GM19240 (cell line): Measurements from ENCODE around the gene CLBA1.
"Not testable (repeated sequence)": the region's sequence is repeated elsewhere in the genome, so short reads cannot be mapped to it uniquely, and the experiment has no call there.

Source experiments
- DNase-seq: peaks from one replicate; pipeline ENCODE4 v3.0.0; 2011; ENCODE audit warnings: low spot score; ENCODE audit not compliant: insufficient read length

CLBA1 gene

GRCh38 chr14:104985675-104986486 is at the start of gene CLBA1:
Gene CLBA1, plus strand, starts transcription at chr14:104985788. Its CDS starts 644 bp downstream, at chr14:104986432.
- DNase-seq: peak; percentile 100

DNA sequence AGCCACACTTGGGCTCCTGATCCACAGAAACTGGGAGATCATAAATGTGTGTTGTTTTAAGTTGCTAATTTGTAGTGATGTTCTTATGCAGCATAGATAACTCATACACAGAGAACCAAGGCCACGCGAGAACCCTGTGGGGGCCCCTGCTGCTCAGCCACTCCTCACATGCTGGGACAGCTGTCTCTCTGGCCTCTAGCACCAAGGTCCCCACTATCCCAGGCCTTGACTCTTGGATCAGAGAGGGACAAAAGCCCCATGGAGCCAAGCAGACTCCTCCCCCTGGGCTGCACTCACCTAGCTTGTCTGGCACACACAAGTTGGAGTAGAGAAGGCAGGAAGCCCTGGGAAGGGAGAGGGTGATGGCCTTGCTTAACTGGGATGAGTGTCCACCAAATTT is 49.6 kb upstream of the CLBA1 start:
- DNase-seq: no peak

- no peak for DNase-seq
Observed at GRCh38 chr14:104936361-104937155, 49.0 kb upstream of the CLBA1 start.

DNA sequence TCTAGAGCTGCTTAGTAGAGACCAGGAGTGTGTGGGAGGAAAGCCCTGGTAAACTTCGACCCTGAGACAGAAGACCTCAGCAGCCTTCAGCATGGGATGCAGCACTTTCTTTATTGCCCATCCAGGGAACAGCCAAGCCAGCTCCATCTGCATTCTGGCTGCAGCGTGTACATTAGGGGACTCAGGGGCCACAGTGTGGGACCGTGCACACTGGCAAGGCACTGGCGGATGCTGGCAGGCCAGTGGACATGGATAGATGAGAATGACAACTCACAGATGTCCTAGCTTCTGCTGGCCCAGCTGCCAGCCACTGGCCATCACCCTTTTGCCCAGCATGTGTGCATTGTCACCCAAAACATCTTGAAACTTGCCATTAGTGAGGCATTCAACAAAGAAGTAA is 48.4 kb upstream of the CLBA1 start:
- no peak for DNase-seq

GRCh38 chr14:104937694-104938365 is 47.8 kb upstream of the CLBA1 start:
- DNase-seq: no peak

GRCh38 chr14:104938436-104938835 is 47.2 kb upstream of the CLBA1 start:
- DNase-seq: no peak

DNA sequence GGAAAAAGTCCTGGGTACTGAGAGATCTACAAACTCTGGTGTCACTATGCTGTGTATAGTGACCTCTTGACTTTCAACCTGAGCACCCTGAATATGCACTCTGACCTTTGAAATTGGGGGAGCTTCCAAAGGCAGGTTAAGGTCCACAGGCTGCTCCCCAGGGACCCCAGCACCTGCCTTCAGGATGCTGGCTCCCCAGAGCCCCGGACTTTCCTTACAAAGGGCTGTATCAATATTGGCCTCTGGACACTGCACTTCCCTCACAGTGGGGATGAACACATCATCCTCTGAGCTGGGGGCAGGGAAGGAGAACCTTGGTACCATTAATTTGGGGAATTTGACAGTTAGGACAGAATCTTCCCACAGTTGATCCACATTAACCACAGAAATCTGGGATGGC is 46.6 kb upstream of the CLBA1 start:
- no peak for DNase-seq

- no peak for DNase-seq
Observed at GRCh38 chr14:104939666-104940410, 45.8 kb upstream of the CLBA1 start.

GRCh38 chr14:104940526-104941150 is 45.0 kb upstream of the CLBA1 start:
- no peak for DNase-seq

GRCh38 chr14:104941508-104942365 is 43.9 kb upstream of the CLBA1 start:
- DNase-seq: no peak

DNA sequence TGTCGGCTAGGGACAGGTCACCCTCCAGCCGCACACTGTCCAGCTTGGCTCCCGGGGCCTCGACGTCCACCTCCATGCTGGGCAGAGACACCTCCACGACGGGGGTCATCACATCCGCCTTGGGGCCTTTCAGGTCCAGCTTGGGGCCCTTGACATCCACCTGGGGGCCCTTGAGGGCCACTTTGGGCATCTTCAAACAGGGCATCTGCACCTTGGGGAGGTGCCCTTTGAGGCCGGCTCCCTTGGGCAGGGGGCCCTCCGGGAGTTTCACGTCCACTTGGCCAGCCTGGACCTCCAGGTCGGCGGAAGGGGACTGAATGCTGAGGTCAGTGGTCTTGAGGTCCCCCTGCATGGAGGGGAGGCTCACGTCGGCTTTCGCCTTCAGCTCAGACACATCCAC is 43.0 kb upstream of the CLBA1 start:
- DNase-seq: no peak

DNA sequence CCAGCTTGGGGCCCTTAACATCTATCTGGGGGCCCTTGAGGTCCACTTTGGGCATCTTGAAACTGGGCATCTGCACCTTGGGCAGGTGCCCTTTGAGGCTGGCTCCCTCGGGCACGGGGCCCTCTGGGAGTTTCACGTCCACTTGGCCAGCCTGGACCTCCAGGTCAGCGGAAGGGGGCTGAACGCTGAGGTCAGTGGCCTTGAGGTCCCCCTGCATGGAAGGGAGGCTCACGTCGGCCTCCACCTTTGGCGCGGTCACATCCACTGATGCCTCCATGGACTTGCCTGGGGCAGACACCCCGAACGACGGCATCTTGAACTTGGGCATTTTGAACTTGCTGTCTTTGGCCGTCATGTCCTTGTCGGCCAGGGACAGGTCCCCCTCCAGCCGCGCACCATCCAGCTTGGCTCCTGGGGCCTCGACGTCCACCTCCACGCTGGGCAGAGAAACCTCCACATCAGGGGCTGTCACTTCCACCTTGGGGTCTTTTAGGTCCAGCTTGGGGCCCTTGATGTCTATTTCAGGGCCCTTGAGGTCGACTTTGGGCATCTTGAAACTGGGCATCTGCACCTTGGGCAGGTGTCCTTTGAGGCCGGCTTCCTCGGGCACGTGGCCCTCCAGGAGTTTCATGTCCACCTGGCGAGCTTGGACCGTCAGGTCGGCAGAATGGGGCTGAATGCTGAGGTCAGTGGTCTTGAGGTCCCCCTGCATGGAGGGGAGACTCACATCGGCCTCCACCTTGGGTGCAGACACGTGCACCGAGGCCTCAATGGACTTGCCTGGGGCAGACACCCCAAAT is 42.2 kb upstream of the CLBA1 start:
- not testable (repeated sequence) for DNase-seq

DNA sequence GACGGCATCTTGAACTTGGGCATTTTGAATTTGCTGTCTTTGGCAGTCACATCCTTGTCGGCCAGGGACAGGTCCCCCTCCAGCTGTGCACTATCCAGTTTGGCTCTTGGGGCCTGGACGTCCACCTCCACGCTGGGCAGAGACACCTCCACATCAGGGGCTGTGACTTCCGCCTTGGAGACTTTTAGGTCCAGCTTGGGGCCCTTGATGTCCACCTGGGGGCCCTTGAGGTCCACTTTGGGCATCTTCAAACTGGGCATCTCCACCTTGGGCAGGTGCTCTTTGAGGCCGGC is 41.6 kb upstream of the CLBA1 start:
- not testable (repeated sequence) for DNase-seq

DNA sequence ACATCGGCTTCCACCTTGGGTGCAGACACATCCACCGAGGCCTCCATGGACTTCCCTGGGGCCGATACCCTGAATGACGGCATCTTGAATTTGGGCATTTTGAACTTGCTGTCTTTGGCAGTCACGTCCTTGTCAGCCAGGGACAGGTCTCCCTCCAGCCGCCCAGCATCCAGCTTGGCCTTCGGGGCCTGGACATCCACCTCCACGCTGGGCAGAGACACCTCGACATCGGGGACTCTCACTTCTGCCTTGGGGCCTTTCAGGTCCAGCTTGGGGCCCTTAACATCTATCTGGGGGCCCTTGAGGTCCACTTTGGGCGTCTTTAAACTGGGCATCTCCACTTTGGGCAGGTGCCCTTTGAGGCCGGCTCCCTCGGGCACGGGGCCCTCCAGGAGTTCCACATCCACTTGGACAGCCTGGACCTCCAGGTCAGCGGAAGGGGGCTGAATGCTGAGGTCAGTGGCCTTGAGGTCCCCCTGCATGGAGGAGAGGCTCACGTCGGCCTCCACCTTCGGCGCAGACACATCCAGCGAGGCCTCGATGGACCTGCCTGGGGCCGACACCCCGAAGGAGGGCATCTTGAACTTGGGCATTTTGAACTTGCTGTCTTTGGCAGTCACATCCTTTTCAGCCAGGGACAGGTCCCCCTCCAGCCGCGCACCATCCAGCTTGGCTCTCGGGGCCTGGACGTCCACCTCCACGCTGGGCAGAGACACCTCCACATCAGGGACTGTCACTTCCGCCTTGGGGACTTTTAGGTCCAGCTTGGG is 41.0 kb upstream of the CLBA1 start:
- not testable (repeated sequence) for DNase-seq

DNA sequence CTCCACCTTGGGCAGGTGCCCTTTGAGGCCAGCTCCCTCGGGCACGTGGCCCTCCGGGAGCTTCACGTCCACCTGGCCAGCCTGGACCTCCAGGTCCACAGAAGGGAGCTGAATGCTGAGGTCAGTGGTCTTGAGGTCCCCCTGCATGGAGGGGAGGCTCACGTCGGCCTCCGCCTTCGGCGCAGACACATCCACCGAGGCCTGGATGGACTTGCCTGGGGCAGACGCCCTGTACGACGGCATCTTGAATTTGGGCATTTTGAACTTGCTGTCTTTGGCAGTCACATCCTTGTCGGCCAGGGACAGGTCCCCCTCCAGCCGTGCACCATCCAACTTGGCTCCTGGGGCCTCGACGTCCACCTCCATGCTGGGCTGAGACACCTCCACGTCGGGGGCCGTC is 40.3 kb upstream of the CLBA1 start:
- DNase-seq: not testable (repeated sequence)

GRCh38 chr14:104945986-104946965 is 39.3 kb upstream of the CLBA1 start:
- DNase-seq: not testable (repeated sequence)

DNA sequence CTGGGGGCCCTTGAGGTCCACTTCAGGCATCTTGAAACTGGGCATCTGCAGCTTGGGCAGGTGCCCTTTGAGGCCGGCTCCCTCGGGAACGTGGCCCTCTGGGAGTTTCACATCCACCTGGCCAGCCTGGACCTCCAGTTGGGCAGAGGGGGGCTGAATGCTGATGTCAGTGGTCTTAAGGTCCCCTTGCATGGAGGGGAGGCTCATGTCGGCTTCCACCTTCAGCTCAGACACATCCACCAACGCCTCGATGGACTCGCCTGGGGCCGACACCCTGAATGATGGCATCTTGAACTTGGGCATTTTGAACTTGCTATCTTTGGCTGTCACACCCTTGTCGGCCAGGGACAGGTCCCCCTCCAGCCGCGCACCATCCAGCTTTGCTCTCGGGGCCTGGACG is 38.4 kb upstream of the CLBA1 start:
- DNase-seq: not testable (repeated sequence)
